Ishikawa (cell line): ENCODE data around the gene RAI14.

Experiments
- CEBPB ChIP-seq: IDR thresholded peaks from 2 replicates; pipeline ENCODE4 v1.6.1; 2012
- CREB1 ChIP-seq: IDR thresholded peaks from 2 replicates; pipeline ENCODE4 v1.6.1; 2012; ENCODE audit warnings: low read depth
- EGR1 ChIP-seq: IDR thresholded peaks from 2 replicates; pipeline ENCODE4 v1.6.1; 2012
- EP300 ChIP-seq: IDR thresholded peaks from 2 replicates; pipeline ENCODE4 v1.6.1; 2012; ENCODE audit warnings: borderline replicate concordance
- FOXM1 ChIP-seq: IDR thresholded peaks from 2 replicates; pipeline ENCODE4 v1.6.1; 2012; ENCODE audit warnings: low read depth, borderline replicate concordance
- MAX ChIP-seq: IDR thresholded peaks from 2 replicates; pipeline ENCODE4 v1.6.1; 2012
- NFIC ChIP-seq: IDR thresholded peaks from 2 replicates; pipeline ENCODE4 v1.6.1; 2012
- RAD21 ChIP-seq: IDR thresholded peaks from 2 replicates; pipeline ENCODE4 v1.6.1; 2012; ENCODE audit warnings: low read depth
- REST ChIP-seq: IDR thresholded peaks from 2 replicates; pipeline ENCODE4 v1.6.1; 2012; ENCODE audit warnings: low read depth, mild to moderate bottlenecking
- TAF1 ChIP-seq: IDR thresholded peaks from 2 replicates; pipeline ENCODE4 v1.6.1; 2012; ENCODE audit warnings: low read depth, mild to moderate bottlenecking
- TCF12 ChIP-seq: IDR thresholded peaks from 2 replicates; pipeline ENCODE4 v1.6.1; 2012; ENCODE audit warnings: low read depth
- TEAD4 ChIP-seq: IDR thresholded peaks from 2 replicates; pipeline ENCODE4 v1.6.1; 2012
- USF1 ChIP-seq: IDR thresholded peaks from 2 replicates; pipeline ENCODE4 v1.6.1; 2012
- YY1 ChIP-seq: IDR thresholded peaks from 2 replicates; pipeline ENCODE4 v1.6.1; 2012; ENCODE audit warnings: low read depth
- ZBTB7A ChIP-seq: IDR thresholded peaks from 2 replicates; pipeline ENCODE4 v1.6.1; 2012; ENCODE audit warnings: low read depth

Gene RAI14

GRCh38 chr5:34680896-34681295 lies 24.8 kb downstream of the RAI14 start:
- TF ChIP-seq CEBPB = no peak
- TF ChIP-seq TAF1 = no peak
- TF ChIP-seq MAX = no peak
- no peak for TF ChIP-seq ZBTB7A
- TF ChIP-seq RAD21 = no peak
- TF ChIP-seq TCF12 = no peak
- TF ChIP-seq USF1 = no peak
- no peak for TF ChIP-seq NFIC
- no peak for TF ChIP-seq CREB1
- no peak for TF ChIP-seq EP300
- no peak for TF ChIP-seq TEAD4
- TF ChIP-seq FOXM1 = no peak
- TF ChIP-seq YY1 = no peak
- no peak for TF ChIP-seq EGR1

- TF ChIP-seq USF1 = no peak
- peak; percentile 98 for TF ChIP-seq NFIC
- TF ChIP-seq CEBPB = no peak
- TF ChIP-seq CREB1 = no peak
- TF ChIP-seq TCF12 = peak; percentile 99
- peak; percentile 91 for TF ChIP-seq FOXM1
- no peak for TF ChIP-seq REST
- no peak; the same call in 1 of the 2 replicates for TF ChIP-seq MAX
- TF ChIP-seq RAD21 = peak; percentile 20; the same call in 1 of the 2 replicates
- no peak for TF ChIP-seq EGR1
- peak; percentile 97 for TF ChIP-seq EP300
- TF ChIP-seq YY1 = peak; percentile 59
- TF ChIP-seq ZBTB7A = no peak
- no peak for TF ChIP-seq TAF1
- TF ChIP-seq TEAD4 = peak; percentile 96
Observed at GRCh38 chr5:34682926-34683623, 26.9 kb downstream of the RAI14 start.

- TF ChIP-seq USF1 (no peak), TAF1 (no peak), CEBPB (peak; percentile 5; the same call in 1 of the 2 replicates), YY1 (peak; percentile 52; the same call in 1 of the 2 replicates), NFIC (peak; percentile 81), CREB1 (no peak), REST (no peak), FOXM1 (peak; percentile 64; the same call in 1 of the 2 replicates), MAX (peak; percentile 36; the same call in 1 of the 2 replicates), RAD21 (peak; percentile 25; the same call in 1 of the 2 replicates), TEAD4 (peak; percentile 93), ZBTB7A (no peak), EP300 (peak; percentile 80; the same call in 1 of the 2 replicates), TCF12 (peak; percentile 87), EGR1 (no peak)
Observed at GRCh38 chr5:34684281-34684979, 28.3 kb downstream of the RAI14 start.

DNA sequence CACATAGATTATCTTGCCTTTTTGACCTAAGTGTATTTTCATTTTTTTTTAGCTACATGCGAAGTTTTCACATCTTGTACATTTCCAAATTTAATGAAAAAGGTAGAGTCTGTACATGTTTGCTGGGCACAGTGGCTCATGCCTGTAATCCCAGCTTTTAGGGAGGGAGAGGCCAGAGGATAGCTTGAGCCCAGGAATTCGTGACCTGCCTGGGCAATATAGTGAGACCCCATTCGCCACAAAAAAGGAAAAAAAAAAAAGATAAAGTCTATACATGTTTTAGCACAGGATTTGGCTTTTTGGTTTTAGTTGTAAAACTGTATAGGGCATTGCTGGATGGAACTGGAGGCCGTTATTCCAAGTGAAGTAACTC lies 28.8 kb downstream of the RAI14 start:
- no peak for TF ChIP-seq TCF12
